GM19467 (cell line): ENCODE data around the gene FAP.
A peak's percentile ranks its signal among the peaks of the same experiment; 100 is the strongest.

Source experiments
- ATAC-seq: cut with Tn5 transposase; IDR thresholded peaks from one replicate; pipeline ENCODE4 v1.9.1; 2021; ENCODE audit warnings: mild to moderate bottlenecking, moderate library complexity; ENCODE audit not compliant: unreplicated experiment

FAP gene, protein sequence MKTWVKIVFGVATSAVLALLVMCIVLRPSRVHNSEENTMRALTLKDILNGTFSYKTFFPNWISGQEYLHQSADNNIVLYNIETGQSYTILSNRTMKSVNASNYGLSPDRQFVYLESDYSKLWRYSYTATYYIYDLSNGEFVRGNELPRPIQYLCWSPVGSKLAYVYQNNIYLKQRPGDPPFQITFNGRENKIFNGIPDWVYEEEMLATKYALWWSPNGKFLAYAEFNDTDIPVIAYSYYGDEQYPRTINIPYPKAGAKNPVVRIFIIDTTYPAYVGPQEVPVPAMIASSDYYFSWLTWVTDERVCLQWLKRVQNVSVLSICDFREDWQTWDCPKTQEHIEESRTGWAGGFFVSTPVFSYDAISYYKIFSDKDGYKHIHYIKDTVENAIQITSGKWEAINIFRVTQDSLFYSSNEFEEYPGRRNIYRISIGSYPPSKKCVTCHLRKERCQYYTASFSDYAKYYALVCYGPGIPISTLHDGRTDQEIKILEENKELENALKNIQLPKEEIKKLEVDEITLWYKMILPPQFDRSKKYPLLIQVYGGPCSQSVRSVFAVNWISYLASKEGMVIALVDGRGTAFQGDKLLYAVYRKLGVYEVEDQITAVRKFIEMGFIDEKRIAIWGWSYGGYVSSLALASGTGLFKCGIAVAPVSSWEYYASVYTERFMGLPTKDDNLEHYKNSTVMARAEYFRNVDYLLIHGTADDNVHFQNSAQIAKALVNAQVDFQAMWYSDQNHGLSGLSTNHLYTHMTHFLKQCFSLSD

GRCh38 chr2:162243294-162243693 is at the start of gene FAP:
Gene FAP (minus strand): TSS chr2:162243445. CDS start chr2:162243327, 118 bp downstream.
- no peak for ATAC-seq

DNA sequence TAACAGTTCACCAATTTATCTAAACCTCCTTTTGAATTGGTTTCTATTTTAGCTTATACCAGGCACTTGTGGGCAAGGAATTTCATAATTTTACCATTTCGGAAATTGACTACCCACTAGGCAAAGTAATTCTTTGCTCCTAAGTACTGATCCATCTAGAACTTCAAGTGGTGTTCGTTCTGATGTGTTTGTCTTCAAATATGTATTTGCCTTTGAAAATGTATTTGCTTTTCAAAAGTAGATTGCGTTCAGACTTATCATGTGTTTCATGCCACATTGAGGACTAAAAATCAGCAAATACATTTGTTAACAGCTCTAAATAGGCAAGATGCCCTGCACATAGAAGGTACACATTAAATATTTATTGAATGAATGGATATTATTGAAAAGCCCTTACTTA is 48.5 kb upstream of the FAP start:
- no peak for ATAC-seq

GRCh38 chr2:162282765-162283425 is 39.6 kb upstream of the FAP start:
- ATAC-seq, result no peak

DNA sequence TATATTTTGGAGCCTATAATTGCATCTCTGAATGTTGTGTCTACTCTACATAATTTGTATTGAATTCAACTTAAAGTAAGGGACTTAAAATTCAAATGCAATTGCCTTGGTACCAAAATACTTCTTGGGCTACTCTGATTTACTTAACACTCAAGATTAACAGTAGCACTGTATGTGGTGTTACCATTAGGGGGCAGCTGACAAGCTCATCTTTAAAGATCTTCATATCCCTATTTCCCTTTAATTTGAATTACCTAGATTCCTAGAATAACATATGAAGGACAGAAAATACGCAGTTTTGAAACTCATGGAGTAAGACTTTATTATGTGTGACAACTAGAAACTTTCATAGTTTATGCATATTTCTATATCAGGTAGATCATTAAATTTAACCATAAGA is 37.4 kb upstream of the FAP start:
- ATAC-seq, result no peak

- ATAC-seq, result no peak
Measured at GRCh38 chr2:162277381-162277780, 34.1 kb upstream of the FAP start.

DNA sequence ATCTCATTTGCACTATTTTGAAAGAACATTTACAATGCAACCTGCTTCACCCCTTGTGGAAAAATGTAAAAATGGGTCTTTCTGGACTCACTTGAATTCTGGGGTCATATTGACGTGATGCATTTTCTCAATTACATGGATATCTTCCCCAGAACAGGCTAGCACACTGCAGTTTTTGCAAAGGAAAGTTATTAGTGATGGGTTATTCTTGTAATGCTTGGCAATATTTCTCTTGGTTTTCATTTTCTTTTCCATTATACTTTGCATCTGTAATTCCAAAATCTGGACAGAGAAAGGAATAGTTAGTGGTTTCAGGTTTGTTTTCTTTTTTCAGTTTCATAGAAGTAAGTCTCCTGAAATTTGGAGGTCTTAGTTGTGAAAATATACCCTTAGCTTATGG is 24.8 kb upstream of the FAP start:
- no peak for ATAC-seq

DNA sequence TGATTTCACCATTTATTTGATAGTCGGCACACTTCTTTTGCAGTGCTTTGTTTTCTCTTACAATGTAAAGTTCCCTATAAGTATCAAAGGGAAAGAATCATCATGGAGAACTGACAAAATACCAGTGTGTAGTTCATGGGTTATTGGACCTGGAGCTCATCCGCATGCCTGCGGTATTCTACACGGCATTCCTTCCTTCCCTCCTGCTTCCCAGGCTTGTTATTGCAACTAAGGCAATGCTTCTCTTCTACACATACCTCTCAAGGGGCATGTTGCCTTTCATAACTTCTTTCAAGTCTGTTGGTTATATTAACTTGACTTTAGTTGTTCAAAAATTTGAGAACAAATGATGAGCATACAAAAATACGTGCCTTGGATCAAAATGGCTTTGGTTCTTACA is 24.3 kb upstream of the FAP start:
- no peak for ATAC-seq

DNA sequence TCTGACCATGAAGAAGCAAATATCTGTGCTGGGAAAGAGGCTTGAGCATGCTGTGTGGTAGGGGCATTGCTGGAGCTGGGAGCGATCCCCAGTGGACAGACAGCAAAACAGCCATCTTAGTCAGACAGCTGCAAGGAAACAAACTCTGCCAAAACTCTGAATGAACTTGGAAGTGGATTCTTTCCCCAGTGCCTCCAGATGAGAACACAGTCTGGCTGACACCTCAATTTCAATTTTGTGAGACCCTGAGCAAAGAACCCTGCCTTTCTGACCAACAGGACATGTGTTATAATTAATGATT is 23.2 kb upstream of the FAP start:
- no peak for ATAC-seq

DNA sequence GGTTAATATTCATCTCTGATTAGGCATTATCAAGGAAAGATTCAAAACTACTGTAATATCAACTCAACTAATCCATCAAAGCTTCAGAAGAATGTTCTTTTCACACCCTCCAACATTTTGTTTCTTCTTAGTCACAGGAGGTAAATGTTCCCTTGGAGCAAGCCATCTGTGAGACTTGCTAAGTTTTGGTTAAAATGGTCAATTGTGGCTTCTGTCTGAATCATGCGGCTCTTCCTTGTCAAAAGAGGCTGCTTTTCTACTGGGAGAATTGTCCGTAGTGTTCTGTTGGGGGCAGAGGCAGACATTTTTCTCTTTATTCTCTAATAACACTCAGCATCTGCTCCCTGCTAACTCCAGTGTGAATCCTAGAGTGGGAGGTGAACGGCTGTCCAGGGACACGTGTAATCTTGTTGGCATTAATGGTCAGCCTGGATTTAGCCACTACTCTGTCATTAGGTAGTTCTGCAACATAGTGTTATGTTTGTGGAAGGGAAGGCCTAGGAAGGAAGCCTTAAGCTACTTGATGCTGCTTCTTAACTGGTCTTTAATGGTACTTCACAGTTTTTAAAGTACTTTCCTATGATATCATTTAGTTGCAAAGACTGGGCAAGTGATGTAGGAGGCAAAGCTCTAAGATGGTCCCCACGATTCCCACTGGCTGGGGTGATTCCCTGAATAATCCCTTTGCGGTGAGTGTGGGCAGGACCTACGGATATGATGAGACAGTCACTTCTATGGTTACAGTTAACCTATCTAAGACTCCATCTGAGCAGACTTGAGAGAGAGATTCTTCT is 22.6 kb upstream of the FAP start:
- ATAC-seq, result no peak

DNA sequence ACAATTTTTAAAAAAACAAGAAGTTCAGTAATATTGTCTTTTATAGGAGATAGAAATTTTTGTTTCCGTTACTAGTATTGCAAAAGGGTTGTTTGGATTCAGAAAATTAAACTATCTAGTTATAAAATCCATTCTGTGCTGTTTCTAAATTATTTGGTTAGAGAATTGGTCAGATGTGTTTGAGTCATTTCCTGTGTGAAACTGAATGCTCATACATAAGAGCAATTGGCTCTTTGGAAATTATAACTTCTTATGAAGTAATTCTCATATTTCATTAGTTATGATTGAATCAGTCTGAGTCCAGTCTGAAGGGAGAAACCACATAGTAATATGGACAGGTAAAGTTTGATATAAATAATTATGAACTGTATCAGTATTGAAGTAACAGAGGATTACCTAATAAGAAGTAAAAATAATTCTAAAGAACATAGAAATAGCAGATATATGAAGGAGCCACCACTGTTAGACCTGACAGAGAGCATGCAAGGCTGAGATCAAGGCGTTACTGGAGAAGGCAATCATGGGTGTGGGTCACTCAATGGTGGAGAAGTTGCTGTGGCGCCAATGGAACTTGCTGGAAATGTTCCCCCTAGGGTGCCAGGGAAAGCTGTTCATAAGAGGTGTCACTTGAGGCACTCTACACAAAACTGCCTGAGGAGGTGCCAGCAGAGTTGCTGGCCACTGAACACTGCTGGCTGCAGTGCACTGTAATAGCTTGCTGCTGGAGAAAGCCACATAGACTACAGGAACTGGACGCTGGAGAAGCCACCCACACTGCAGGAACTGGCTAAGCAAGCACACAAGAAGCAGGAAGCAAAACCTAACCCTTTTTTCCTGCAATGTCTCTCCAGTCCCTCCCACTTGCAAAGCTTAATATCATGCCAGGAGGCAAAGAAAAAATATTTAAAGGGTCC is 18.0 kb upstream of the FAP start:
- peak; percentile 54 for ATAC-seq

GRCh38 chr2:162258686-162259085 is 15.4 kb upstream of the FAP start:
- no peak for ATAC-seq

DNA sequence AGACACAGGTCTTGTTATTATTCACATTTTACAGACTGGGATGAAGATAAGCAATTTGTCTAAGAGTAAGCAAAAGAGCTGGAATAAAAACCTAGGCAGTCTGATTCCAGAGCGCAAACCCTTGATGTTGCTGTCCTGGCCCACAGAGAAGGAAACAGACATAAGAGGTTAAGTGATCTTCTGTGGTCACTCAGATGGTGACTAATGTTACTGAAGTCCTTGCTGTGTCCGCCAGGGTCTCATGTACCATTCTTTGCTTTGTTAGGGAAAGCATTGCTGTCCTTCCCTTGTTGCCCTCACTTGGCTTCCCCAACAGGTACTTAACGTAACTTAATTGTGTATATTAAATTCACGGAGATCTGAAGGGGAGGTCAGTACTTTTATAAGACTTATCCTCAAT is 14.9 kb upstream of the FAP start:
- no peak for ATAC-seq

DNA sequence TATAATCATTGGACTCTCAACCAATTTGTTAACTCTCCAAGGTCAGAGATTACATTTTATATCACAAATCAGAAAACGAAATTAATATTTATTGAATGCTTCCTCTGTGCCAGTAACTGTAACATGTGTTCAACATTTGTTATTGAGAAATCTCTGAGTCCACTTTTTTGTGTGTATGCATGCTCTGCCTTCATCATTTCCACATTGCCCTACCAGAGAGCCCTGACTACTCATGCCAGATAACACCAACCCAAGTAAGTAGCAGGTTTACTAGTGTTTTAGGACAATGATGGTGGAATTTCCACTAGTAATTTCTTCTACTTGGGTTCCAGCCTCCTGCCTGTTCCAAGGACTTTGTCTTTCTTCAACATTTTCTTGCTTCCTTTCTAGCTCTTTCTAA is 14.2 kb upstream of the FAP start:
- ATAC-seq, result no peak

- no peak for ATAC-seq
Measured at GRCh38 chr2:162256591-162256991, 13.3 kb upstream of the FAP start.

DNA sequence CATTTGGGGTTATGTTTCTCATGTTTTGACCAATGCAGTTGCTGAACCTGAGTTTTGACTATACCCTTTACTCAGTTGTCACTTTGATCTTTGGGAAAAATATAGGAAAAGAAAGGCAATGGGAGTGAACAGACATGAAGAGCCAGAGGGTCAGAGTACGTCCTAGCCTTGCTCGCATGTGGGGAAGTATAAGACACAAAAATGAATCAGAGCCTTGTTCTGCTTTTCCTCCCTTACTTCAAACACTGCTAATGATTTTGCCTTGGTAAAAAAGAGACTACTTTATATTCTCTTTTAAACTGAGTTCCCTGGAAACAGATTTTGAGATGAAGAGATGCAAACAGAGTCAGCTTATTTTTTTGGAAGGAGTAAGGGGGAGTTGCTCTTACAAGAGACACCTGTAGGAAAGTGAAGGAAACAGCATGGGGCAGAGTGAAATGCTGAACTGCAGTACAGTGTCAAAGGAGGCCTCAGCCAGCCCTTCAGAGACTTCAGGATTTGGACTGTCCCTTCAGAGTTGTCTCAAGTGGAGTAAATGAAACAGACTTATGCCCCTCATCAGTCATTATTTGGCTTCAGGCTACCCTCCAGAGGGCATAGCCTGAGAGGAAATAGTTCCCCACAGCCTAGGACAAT is 11.1 kb upstream of the FAP start:
- ATAC-seq, result no peak

GRCh38 chr2:162253435-162253834 is 10.2 kb upstream of the FAP start:
- ATAC-seq, result no peak

GRCh38 chr2:162252153-162252552 is 8.9 kb upstream of the FAP start:
- no peak for ATAC-seq

GRCh38 chr2:162245781-162246180 is 2.5 kb upstream of the FAP start:
- no peak for ATAC-seq

DNA sequence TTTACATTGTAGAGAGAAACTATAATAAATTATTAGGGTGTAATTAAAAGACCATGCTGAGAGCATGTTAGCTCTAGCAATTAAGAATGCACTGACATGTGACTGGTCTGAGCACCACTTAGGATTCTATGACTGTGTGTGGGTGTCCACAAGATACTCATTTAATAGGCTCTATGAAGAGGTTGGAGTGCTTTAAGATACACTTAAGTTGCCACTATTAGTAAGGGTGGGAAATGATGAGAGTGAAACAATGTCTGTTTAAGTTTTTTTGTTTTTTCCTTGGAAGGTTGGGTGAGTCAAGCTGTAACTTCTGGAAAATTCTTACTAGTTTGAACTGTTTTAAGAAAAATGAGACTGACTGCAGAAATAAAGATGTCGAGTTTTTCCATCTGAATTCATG is 1.8 kb upstream of the FAP start:
- no peak for ATAC-seq

DNA sequence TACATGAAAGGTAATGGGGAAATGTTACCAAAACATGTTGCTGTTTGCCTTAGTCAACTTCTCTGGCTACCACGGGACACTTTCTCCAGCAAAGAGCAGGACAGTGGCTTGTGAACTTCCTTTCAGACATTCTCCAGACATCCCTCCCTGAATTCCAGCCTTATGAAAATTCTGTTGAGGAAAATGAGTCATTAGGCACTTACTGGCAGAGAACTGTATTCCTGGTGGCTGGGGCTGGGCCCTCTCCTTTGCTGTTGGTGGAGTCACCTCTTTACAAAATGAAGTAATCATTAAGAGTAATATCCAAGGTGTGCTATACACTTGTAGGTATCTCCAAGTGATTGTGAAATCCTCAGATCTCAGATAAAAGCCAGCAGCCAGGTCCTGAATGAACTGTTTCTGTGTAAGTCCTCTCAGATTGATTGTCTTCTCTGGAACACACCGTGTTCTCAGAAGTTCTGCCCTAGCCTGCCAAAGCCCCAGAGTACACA is 1.3 kb upstream of the FAP start:
- no peak for ATAC-seq
